Measurements from ENCODE around the gene EFNB2.

- TF ChIP-seq CTCF (conservative IDR thresholded peaks at IDR 0.05) (no peak), EZH2 (IDR thresholded peaks at IDR 0.05; ENCODE audit: low read depth) (no peak)
Measured at GRCh38 chr13:106534639-106535551, 567 bp downstream of the EFNB2 start.
